Immature natural killer cell (primary cell): Measurements from ENCODE around the gene WDR3. TPM values are rescaled to one million over a fixed set of nuclear protein-coding genes. Genes with fewer than 3 reads are reported as not detected.

ENCODE experiments used
- DNase-seq, 3 donors: peaks; one replicate each; pipeline ENCODE4 v3.0.0; 2022; ENCODE audit warnings: mixed read lengths in 1 of 3
- H3K27ac Mint-ChIP-seq, 6 donors: one replicate each; pipeline ENCODE4 v1.8.0; 2020; ENCODE audit warnings: mixed read lengths in 6 of 6, mild to moderate bottlenecking in 5 of 6, inconsistent platforms in 4 of 6, moderate library complexity in 3 of 6
- H3K27me3 Mint-ChIP-seq, 3 donors: one replicate each; pipeline ENCODE4 v1.8.0; 2020 to 2021; ENCODE audit warnings: low read depth in 3 of 3, mild to moderate bottlenecking in 3 of 3, mixed read lengths in 3 of 3, moderate library complexity in 3 of 3, inconsistent platforms in 1 of 3
- H3K36me3 Mint-ChIP-seq, 3 donors: one replicate each; pipeline ENCODE4 v1.8.0; 2020; ENCODE audit warnings: mixed read lengths in 3 of 3, inconsistent platforms in 2 of 3, mild to moderate bottlenecking in 2 of 3
- H3K4me1 Mint-ChIP-seq, 2 donors: one replicate each; pipeline ENCODE4 v1.8.0; 2020; ENCODE audit warnings: inconsistent platforms in 2 of 2, mild to moderate bottlenecking in 2 of 2, mixed read lengths in 2 of 2, moderate library complexity in 1 of 2
- H3K4me3 Mint-ChIP-seq, 5 donors: one replicate each; pipeline ENCODE4 v1.8.0; 2020; ENCODE audit warnings: mild to moderate bottlenecking in 5 of 5, mixed read lengths in 5 of 5, inconsistent platforms in 3 of 5, moderate library complexity in 3 of 5
- H3K9me3 Mint-ChIP-seq, 6 donors: one replicate each; pipeline ENCODE4 v1.8.0; 2020; ENCODE audit warnings: mild to moderate bottlenecking in 6 of 6, mixed read lengths in 6 of 6, inconsistent platforms in 4 of 6, moderate library complexity in 3 of 6
- polyA plus RNA-seq, 3 donors: library from polyadenylated mRNA; unstranded; fragments of 300-500 nt; fragmentation: Illumina TruSeq; gene quantifications; one replicate each; pipeline ENCODE4 v1.2.3, GENCODE V29; 2021

WDR3 gene
- polyA plus RNA-seq, 3 donors from 2014 or later = 11.8 to 20.1 (median 17.0) TPM

DNA sequence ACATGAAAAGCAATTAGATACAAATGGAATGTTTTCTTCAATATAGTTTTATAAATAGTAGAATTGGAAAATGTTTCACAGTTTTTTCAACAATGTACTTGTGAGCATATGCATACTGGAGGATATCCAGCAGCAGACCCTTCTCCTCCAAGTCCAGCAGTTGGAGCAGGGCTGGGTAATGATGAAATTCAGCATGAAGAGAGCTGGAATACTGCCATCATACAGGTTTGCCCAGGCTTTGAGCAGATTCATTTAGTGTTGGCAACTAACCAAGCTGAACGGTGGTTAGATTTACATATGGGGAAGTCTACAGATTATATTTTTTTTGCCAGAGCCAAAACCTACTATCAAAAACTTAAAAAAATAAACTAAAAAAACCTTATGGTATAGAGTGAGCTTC, 38.3 kb downstream of the WDR3 start:
- no peaks in the 10 kb centered on the region for H3K9me3 Mint-ChIP-seq
- H3K36me3 Mint-ChIP-seq = peaks cover 0 to 15% (median 0%) of the 10 kb centered on the region in 3 donors
- no peak overlapping the region for H3K27ac Mint-ChIP-seq
- peaks cover 0 to 6% (median 2%) of the 10 kb centered on the region in 3 donors for H3K27me3 Mint-ChIP-seq
- DNase-seq = no peak
- H3K4me3 Mint-ChIP-seq = no peak overlapping the region
- H3K4me1 Mint-ChIP-seq = no peaks in the 10 kb centered on the region

DNA sequence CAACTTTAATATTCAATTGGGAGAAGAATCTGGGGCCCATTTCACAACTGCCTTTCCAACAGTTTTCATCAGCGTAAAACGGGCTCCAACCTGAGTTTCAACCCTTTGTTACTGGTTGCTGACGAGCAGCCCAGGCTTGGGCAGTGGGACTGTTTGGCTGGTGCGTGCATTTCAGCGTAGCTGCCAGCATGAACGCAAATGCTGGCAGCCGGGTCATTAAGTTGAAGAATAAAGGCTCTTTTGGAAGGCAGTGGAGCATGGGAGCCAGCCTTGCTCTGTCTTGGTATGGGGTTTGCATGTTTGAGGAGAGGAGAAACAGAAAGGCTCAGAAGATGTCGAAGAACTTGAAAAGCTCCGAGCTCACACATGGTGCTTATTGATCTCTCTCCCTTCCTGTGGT, 40.7 kb downstream of the WDR3 start:
- Mint-ChIP-seq H3K27ac (no peak overlapping the region), H3K9me3 (no peaks in the 10 kb centered on the region), H3K27me3 (peaks cover 2 to 6% (median 3%) of the 10 kb centered on the region in 3 donors), H3K36me3 (peaks cover 0 to 5% (median 0%) of the 10 kb centered on the region in 3 donors), H3K4me1 (no peaks in the 10 kb centered on the region), H3K4me3 (no peak overlapping the region)
- DNase-seq = no peak

DNA sequence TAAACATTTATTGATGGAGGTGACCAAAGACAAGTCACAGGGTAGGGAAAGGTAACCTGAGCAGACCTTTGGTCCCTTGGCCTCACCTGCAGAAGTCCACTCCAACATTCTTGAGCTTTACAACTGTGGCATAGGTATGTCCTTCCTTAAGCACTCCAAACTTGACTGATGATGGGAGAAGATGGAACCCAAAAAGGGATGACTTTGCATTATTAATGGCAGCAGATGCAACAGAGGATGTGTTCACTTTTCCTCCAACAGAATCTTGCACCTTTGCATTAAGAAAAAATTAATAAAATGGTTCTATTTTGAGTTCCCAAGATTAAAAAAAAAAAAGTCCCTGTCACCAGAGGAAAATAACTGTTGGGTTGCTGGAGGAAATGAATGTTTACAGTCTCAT, 42.2 kb downstream of the WDR3 start:
- no peak overlapping the region for H3K4me3 Mint-ChIP-seq
- DNase-seq = no peak
- peaks cover 2 to 6% (median 3%) of the 10 kb centered on the region in 3 donors for H3K27me3 Mint-ChIP-seq
- H3K36me3 Mint-ChIP-seq = no peaks in the 10 kb centered on the region
- H3K27ac Mint-ChIP-seq = no peak overlapping the region
- H3K4me1 Mint-ChIP-seq = no peaks in the 10 kb centered on the region
- no peaks in the 10 kb centered on the region for H3K9me3 Mint-ChIP-seq

DNA sequence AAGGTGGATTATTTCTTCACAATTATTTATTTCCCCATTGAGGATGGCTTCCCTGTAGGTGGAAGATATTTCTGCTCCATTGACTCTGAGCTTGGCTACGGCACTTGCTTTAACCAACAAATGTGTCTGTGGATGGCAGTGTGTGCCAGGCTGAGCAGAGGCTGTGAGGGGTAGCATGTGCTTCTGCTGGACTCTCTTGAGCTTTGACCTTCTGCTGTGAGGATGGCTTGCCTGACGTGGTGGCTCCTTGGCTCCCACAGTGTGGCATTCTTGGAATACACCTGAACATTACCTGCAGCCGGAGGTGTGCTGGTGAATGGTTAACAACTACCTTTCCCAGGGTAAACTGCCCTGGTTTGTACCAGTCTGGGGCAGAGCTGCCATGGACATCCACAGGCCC, 46.8 kb downstream of the WDR3 start:
- DNase-seq = no peak
- Mint-ChIP-seq H3K4me3 (no peak overlapping the region), H3K4me1 (no peaks in the 10 kb centered on the region), H3K27me3 (peaks cover 0 to 3% (median 2%) of the 10 kb centered on the region in 3 donors), H3K36me3 (no peaks in the 10 kb centered on the region), H3K27ac (no peak overlapping the region), H3K9me3 (no peaks in the 10 kb centered on the region)

DNA sequence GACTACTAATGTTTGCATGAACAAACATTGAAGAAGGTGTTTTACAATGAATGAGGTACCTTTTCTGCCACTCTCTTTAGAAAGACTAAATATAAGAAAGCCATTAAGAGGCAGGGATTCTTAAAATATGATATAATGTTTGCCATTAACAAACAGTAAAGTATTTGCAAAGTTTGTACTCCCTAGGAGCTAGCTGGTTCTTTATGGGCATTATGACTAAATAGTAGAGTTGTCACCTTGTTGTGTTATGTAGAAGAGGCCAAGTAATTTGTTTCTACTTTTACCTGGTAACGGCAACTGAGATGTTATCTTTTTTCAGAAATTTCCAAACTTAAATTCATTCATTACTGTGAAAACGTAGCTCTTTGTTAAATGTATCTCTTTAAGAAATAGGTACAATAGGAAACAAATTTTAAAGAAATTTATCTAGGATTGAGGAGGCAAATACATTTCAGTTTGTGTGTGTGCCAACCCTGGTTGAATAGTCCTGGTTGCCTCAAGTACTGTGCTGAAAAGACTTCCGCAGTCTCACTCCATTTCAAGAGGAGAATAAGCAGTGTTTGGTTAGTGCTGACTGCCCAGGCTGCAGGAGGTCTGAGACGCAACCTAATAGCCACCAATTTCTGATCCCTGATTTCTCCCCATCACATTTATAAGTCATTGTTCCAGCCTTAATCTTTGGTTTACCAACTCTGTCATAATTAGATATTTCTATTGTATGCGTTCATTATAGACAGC, 52.1 kb downstream of the WDR3 start:
- H3K36me3 Mint-ChIP-seq = no peaks in the 10 kb centered on the region
- no peaks in the 10 kb centered on the region for H3K4me1 Mint-ChIP-seq
- DNase-seq = no peak
- H3K27me3 Mint-ChIP-seq = peaks cover 0 to 7% (median 3%) of the 10 kb centered on the region in 3 donors
- H3K4me3 Mint-ChIP-seq = no peak overlapping the region
- H3K9me3 Mint-ChIP-seq = peaks cover 0 to 5% (median 1%) of the 10 kb centered on the region in 6 donors
- H3K27ac Mint-ChIP-seq = no peak overlapping the region

DNA sequence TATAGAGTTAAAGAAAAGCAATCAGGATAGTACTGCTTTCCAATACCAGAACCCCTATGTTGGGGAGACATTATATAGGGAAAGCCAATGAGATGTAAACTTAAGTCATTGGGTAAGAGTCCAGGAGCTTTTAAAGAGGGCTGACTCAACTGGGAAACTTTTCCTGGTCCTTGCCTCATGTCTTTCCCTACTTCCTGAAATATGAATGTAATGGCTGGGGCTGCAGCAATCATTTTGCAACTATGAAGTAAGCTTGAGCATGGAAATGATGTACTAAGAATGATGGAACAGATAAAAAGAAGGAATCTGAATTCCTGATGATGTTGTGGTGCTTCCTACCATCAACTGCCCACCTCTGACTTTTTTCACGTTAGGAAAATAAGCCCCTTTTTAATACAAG, 55.7 kb downstream of the WDR3 start:
- no peaks in the 10 kb centered on the region for H3K4me1 Mint-ChIP-seq
- H3K27me3 Mint-ChIP-seq = peaks cover 0 to 11% (median 3%) of the 10 kb centered on the region in 3 donors
- DNase-seq = no peak
- no peak overlapping the region for H3K27ac Mint-ChIP-seq
- H3K4me3 Mint-ChIP-seq = no peak overlapping the region
- no peaks in the 10 kb centered on the region for H3K36me3 Mint-ChIP-seq
- H3K9me3 Mint-ChIP-seq = peaks cover 0 to 5% (median 1%) of the 10 kb centered on the region in 6 donors

DNA sequence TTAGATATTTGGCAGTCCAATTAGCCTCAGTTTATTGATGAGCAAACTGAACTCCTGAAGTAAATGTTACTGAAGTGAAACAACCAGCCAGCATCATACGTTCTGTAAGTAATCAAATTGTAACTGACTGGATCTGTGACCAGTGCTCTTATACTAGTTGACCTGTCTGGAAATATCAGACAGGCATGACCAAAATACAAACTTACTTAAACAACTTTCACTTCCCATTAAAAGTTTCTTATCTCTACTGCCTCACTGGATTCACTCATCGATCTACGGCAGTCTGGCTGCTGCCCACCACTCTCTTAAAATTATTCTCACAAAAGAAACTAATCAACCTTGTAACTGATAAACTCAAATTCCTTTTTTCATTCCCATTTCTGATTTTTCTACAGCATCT, 56.4 kb downstream of the WDR3 start:
- Mint-ChIP-seq H3K27ac (no peak overlapping the region), H3K4me3 (no peak overlapping the region), H3K27me3 (peaks cover 0 to 11% (median 3%) of the 10 kb centered on the region in 3 donors)

DNA sequence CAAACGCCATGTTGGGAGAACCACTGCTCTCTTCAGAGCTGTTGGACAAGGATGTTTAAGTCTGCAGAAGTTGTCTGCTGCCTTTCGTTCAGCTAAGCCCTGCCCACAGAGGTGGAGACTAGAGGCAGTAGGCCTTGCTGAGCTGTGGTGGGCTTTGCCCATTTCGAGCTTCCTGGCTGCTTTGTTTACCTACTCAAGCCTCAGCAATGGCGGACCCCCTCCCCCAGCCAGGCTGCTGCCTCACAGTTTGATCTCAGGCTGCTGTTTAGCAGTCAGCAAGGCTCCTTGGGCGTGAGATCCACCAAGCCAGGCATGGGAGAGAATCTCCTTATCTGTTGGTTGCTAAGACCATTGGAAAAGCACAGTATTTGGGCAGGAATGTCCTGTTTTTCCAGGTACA, 74.8 kb downstream of the WDR3 start:
- H3K4me3 Mint-ChIP-seq = no peak overlapping the region
- peaks cover 4 to 10% (median 6%) of the 10 kb centered on the region in 6 donors for H3K9me3 Mint-ChIP-seq
- no peak overlapping the region for H3K27ac Mint-ChIP-seq
- H3K27me3 Mint-ChIP-seq = peaks cover 3 to 9% (median 7%) of the 10 kb centered on the region in 3 donors
- no peaks in the 10 kb centered on the region for H3K36me3 Mint-ChIP-seq
- no peaks in the 10 kb centered on the region for H3K4me1 Mint-ChIP-seq
- no peak for DNase-seq

More for the DNA sequence above, 56.4 kb downstream of the WDR3 start:
- Mint-ChIP-seq H3K4me1 (no peaks in the 10 kb centered on the region), H3K36me3 (no peaks in the 10 kb centered on the region), H3K9me3 (peaks cover 0 to 5% (median 1%) of the 10 kb centered on the region in 6 donors)
- DNase-seq = no peak

DNA sequence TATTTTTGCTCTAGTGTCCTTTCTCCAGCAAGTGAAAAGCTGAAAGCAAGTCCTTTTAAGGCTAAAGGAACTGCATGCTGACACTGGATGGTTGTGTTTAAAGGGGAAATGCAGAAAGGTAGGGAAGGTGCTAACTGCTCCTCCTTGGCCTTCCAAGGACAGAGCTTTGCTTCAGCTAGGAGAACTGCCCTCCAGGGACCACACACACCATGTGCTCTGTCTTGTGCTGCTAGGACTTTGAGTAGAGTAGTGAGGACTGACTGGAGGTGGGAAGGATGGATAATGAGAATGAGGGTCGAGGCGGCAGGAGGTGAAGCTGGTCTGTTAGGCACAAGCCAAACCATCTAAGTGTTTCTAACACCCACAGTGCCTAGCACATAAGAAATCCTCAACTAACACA, 77.9 kb downstream of the WDR3 start:
- Mint-ChIP-seq H3K27me3 (peaks cover 3 to 9% (median 3%) of the 10 kb centered on the region in 3 donors), H3K4me3 (no peak overlapping the region), H3K27ac (no peak overlapping the region), H3K4me1 (no peaks in the 10 kb centered on the region), H3K36me3 (no peaks in the 10 kb centered on the region), H3K9me3 (peaks cover 1 to 6% (median 3%) of the 10 kb centered on the region in 6 donors)
- DNase-seq = no peak

DNA sequence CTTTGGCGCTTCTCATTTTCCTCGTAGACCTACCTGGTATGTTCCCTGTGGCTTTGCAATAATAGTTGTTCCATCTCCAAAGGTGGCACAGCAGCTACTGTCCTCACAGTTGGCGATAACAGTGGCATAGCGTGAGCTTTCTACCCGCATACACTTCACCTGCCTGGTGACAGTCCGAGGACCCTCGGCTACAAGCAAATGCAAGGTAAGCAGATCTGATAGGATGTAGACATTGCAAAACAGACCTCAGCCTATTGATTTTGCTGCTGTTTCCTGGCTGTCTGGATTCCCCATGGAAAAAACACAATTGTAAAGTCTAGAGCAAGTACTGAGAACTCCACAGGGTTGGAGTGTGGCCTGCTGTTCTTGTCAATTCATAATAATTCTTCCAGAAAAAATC, 78.5 kb downstream of the WDR3 start:
- no peaks in the 10 kb centered on the region for H3K4me1 Mint-ChIP-seq
- H3K9me3 Mint-ChIP-seq = peaks cover 0 to 6% (median 3%) of the 10 kb centered on the region in 6 donors
- no peaks in the 10 kb centered on the region for H3K36me3 Mint-ChIP-seq
- DNase-seq = no peak
- H3K4me3 Mint-ChIP-seq = no peak overlapping the region
- H3K27me3 Mint-ChIP-seq = peaks cover 3 to 9% (median 3%) of the 10 kb centered on the region in 3 donors
- H3K27ac Mint-ChIP-seq = no peak overlapping the region

DNA sequence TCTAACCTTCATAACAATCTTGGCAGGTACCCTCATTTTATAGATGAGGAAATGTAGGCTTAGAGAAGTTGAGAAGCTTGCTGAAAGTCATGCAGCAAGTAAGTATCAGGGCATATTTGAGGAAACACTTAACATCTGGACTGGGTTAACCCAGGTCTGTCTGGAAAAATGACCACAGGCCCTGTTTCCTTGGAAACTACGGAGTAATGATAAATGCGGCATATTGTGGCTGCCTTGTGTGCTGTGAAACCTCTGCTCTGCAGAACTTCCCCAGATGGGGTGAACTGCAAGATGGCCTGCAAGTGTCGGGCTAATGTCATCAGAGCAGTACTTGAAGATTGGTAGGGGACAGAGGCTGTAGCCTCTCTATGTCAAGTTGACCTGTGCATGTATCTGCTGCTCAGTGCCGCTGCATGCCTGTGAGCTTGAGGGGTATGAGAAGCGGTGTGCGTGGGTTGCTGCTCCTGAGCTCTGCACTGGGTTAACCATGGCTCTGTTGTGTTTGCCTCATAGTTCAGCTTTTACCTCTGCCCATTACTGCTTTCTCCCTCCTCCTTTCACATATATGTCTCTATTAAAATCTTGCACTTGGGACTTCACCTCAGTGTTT, 83.1 kb downstream of the WDR3 start:
- Mint-ChIP-seq H3K36me3 (no peaks in the 10 kb centered on the region), H3K4me1 (no peaks in the 10 kb centered on the region), H3K27ac (no peak overlapping the region), H3K9me3 (peaks cover 0 to 6% (median 0%) of the 10 kb centered on the region in 6 donors), H3K4me3 (no peak overlapping the region), H3K27me3 (no peaks in the 10 kb centered on the region)
- no peak for DNase-seq

DNA sequence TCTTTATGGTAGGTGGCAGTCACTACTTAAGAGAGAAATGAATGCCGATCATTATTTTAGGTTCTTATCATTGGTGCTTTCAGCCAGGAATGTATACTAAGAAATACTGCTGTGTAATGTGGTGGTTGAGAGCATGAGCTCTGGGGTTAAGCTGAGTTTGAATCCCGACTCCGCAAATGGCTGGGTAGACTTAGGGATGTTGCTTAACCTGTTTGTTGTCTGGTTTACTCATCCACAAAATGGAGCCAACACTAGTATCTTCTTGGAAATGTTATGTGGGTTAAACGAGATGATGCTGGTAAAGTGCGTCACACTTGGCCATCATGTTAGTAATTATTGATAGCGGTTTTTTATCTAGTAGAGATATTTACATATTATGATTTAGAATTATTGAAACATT, 83.8 kb downstream of the WDR3 start:
- peaks cover 0 to 6% (median 0%) of the 10 kb centered on the region in 6 donors for H3K9me3 Mint-ChIP-seq
- H3K4me3 Mint-ChIP-seq = no peak overlapping the region
- no peak for DNase-seq
- H3K27ac Mint-ChIP-seq = no peak overlapping the region
- H3K4me1 Mint-ChIP-seq = no peaks in the 10 kb centered on the region
- H3K36me3 Mint-ChIP-seq = no peaks in the 10 kb centered on the region
- H3K27me3 Mint-ChIP-seq = peaks cover 0 to 2% (median 0%) of the 10 kb centered on the region in 3 donors

DNA sequence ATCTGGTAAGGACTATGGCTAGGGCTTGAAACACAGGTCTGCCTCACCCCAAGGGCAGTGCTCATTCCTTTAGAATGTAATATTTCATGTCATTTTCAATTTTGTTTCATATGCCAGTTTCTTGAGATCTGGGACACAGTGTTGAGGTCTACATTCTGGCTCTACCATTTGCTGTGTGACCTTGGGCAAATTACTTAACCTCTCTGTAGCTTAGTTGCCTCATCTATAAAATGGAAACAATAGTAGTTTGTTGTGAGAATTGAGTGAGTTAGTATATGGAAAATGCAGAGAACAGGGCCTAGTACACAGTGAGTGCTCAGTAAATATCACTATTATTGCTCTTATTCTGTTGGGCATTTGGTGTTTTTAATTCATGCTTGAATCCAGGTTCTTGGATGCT, 84.4 kb downstream of the WDR3 start:
- no peak overlapping the region for H3K27ac Mint-ChIP-seq

More for the DNA sequence above, 84.4 kb downstream of the WDR3 start:
- peaks cover 0 to 6% (median 0%) of the 10 kb centered on the region in 6 donors for H3K9me3 Mint-ChIP-seq
- H3K4me1 Mint-ChIP-seq = no peaks in the 10 kb centered on the region
- no peak overlapping the region for H3K4me3 Mint-ChIP-seq
- H3K27me3 Mint-ChIP-seq = peaks cover 0 to 2% (median 0%) of the 10 kb centered on the region in 3 donors
- no peaks in the 10 kb centered on the region for H3K36me3 Mint-ChIP-seq
- DNase-seq = no peak
